OCI-LY3 (cell line): Measurements from ENCODE around the gene ZNF213.
A peak's percentile ranks its signal among the peaks of the same experiment; 100 is the strongest.

Source experiments
- H2AFZ ChIP-seq: fragments of 200-600, 300-600 bp; shearing (Covaris generic); 2 replicates; pipeline ENCODE4 v1.6.0; 2014; ENCODE audit warnings: antibody characterized with exemption, low read depth, low read length
- H3K27ac ChIP-seq: fragments of 200-600, 300-600 bp; sonication (generic); 2 replicates; pipeline ENCODE4 v1.5.1; 2014; ENCODE audit warnings: mild to moderate bottlenecking, low read length, moderate library complexity, mixed read lengths
- H3K27me3 ChIP-seq: fragments of 200-600, 300-600 bp; sonication (generic); 2 replicates; pipeline ENCODE4 v1.6.1; 2014; ENCODE audit warnings: low read depth, low read length, mixed read lengths
- H3K36me3 ChIP-seq: fragments of 200-600, 300-600 bp; sonication (generic); replicated peaks from 2 replicates; pipeline ENCODE3; 2014; ENCODE audit warnings: low read depth, low read length, mixed read lengths
- H3K4me1 ChIP-seq: fragments of 300-600, 200-600 bp; sonication (generic); 2 replicates; pipeline ENCODE4 v1.6.1; 2014; ENCODE audit warnings: low read length, mixed read lengths
- H3K4me2 ChIP-seq: fragments of 200-600, 300-600 bp; sonication (generic); 2 replicates; pipeline ENCODE4 v1.6.1; 2014; ENCODE audit warnings: low read length, mixed read lengths
- H3K4me3 ChIP-seq: fragments of 300-600, 200-600 bp; sonication (generic); 2 replicates; pipeline ENCODE4 v1.5.1; 2014; ENCODE audit warnings: antibody characterized with exemption, mild to moderate bottlenecking, low read length, moderate library complexity
- H3K79me2 ChIP-seq: fragments of 300-600, 200-600 bp; shearing (Covaris generic); 2 replicates; pipeline ENCODE4 v1.6.1; 2014; ENCODE audit warnings: mild to moderate bottlenecking, low read length, mixed read lengths
- H3K9ac ChIP-seq: fragments of 300-600, 200-600 bp; shearing (Covaris generic); 2 replicates; pipeline ENCODE4 v1.6.0; 2014; ENCODE audit warnings: mild to moderate bottlenecking, low read length, moderate library complexity
- H3K9me3 ChIP-seq: fragments of 200-600, 300-600 bp; shearing (Covaris generic); 2 replicates; pipeline ENCODE4 v1.6.1; 2014; ENCODE audit warnings: low read length, mixed read lengths; ENCODE audit not compliant: insufficient read depth
- H4K20me1 ChIP-seq: fragments of 200-600, 300-600 bp; sonication (generic); 2 replicates; pipeline ENCODE4 v1.6.1; 2016; ENCODE audit warnings: low read length, mixed read lengths; ENCODE audit not compliant: insufficient read depth
- CTCF ChIP-seq: fragments of 200-600, 300-600 bp; sonication (generic); IDR thresholded peaks from 2 replicates; pipeline ENCODE4 v1.5.1; 2014; ENCODE audit warnings: antibody characterized with exemption, low read length, low read depth
- EZH2phosphoT487 ChIP-seq: fragments of 200-600 bp; shearing (Covaris generic); IDR thresholded peaks from 2 replicates; pipeline ENCODE4 v1.6.1; 2018; ENCODE audit warnings: antibody characterized with exemption, mixed run types, low read depth

The ZNF213 gene

GRCh38 chr16:3182608-3183444 lies 48.0 kb downstream of the ZNF213 start:
- H3K79me2 ChIP-seq = no peaks in the 10 kb centered on the region
- H3K36me3 ChIP-seq = no peaks in the 10 kb centered on the region
- 0 out of 2 replicates have a peak, but pooled peaks cover 3% of the 10 kb centered on the region for H3K4me1 ChIP-seq
- H3K27ac ChIP-seq = no peak overlapping the region
- no peak overlapping the region for H3K4me3 ChIP-seq
- no peaks in the 10 kb centered on the region for H3K9me3 ChIP-seq
- no peaks in the 10 kb centered on the region for H4K20me1 ChIP-seq
- H3K27me3 ChIP-seq = peaks cover 10% of the 10 kb centered on the region; the same call in 1 of the 2 replicates
- TF ChIP-seq CTCF (no peak), EZH2phosphoT487 (no peak)
- H3K9ac ChIP-seq = no peak overlapping the region
- H2AFZ ChIP-seq = no peak overlapping the region
- no peak overlapping the region for H3K4me2 ChIP-seq

- Histone ChIP-seq H3K27me3 (peaks cover 10% of the 10 kb centered on the region; the same call in 1 of the 2 replicates), H3K4me1 (peaks cover 6% of the 10 kb centered on the region; the same call in 1 of the 2 replicates), H3K9me3 (no peaks in the 10 kb centered on the region), H3K36me3 (no peaks in the 10 kb centered on the region), H3K79me2 (no peaks in the 10 kb centered on the region), H2AFZ (no peak overlapping the region), H3K9ac (no peak overlapping the region), H3K27ac (no peak overlapping the region), H3K4me3 (no peak overlapping the region), H4K20me1 (no peaks in the 10 kb centered on the region), H3K4me2 (no peak overlapping the region)
- TF ChIP-seq EZH2phosphoT487 (no peak), CTCF (no peak)
Observed at GRCh38 chr16:3183445-3184139, 48.8 kb downstream of the ZNF213 start.

- H2AFZ ChIP-seq = no peak overlapping the region
- H3K36me3 ChIP-seq = no peaks in the 10 kb centered on the region
- H3K27me3 ChIP-seq = no peaks in the 10 kb centered on the region
- no peaks in the 10 kb centered on the region for H3K79me2 ChIP-seq
- no peak for TF ChIP-seq CTCF
- no peak for TF ChIP-seq EZH2phosphoT487
- H3K4me1 ChIP-seq = peaks cover 13% of the 10 kb centered on the region; the same call in 1 of the 2 replicates
- no peak overlapping the region for H3K9ac ChIP-seq
- peak overlapping the region; percentile 49 for H3K4me2 ChIP-seq
- no peak overlapping the region for H3K27ac ChIP-seq
- H3K9me3 ChIP-seq = no peaks in the 10 kb centered on the region
- H3K4me3 ChIP-seq = peak overlapping the region; percentile 59
- H4K20me1 ChIP-seq = no peaks in the 10 kb centered on the region
Observed at GRCh38 chr16:3186946-3187690, 52.3 kb downstream of the ZNF213 start.
